ENCODE data around the gene ALG14.

DNA sequence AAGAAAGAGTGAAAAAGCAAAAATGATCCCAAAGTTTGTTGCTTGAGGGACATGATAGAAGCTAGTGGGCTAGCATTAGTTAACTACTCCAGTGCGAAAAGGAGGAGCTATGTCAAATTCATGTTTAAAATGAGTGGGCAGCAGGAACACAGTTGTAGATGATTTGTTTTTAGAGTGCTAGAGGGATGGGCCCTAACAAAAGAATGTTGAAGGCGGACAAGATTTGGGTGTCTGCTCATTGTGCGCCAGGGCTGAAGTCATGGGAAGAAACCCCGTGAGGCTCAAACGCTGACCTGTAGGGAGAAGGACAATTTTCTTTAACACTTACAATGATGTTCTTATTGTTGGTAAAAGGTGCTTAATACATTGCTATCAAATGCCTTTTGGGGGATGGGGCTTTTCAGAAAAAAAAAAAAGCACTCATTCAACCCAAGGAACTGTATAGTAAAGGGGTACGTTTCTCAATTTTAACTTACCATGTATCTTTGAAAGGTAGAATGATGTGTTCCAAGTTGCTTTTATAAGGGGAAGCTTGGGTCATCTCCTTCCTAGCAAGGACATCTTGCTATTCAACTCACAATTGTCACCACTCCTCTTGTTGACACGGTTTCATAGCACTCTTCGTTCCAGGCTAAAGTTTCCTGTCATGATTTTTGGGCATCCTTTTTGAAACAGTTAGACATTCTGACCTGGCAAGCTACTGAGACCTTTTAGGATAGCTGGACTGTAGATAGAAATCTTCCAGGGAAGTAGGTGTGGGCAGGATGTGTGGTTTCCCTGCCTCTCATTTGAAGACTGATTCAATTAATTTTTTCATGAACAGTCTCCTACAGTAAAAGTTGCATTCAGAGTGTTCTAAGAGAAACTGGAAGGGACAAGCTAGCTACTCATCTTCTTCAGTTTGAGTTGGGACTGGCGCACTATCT is 92.8 kb downstream of the ALG14 start:
- TF ChIP-seq, protein P1, sequence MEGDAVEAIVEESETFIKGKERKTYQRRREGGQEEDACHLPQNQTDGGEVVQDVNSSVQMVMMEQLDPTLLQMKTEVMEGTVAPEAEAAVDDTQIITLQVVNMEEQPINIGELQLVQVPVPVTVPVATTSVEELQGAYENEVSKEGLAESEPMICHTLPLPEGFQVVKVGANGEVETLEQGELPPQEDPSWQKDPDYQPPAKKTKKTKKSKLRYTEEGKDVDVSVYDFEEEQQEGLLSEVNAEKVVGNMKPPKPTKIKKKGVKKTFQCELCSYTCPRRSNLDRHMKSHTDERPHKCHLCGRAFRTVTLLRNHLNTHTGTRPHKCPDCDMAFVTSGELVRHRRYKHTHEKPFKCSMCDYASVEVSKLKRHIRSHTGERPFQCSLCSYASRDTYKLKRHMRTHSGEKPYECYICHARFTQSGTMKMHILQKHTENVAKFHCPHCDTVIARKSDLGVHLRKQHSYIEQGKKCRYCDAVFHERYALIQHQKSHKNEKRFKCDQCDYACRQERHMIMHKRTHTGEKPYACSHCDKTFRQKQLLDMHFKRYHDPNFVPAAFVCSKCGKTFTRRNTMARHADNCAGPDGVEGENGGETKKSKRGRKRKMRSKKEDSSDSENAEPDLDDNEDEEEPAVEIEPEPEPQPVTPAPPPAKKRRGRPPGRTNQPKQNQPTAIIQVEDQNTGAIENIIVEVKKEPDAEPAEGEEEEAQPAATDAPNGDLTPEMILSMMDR (tag by site-specific recombination; IDR thresholded peaks at IDR 0.05), result no peak
- TF ChIP-seq ZNF549 (tag by site-specific recombination; IDR thresholded peaks at IDR 0.05) (no peak), ZNF670 (tag by site-specific recombination; IDR thresholded peaks at IDR 0.05; ENCODE audit: low read depth) (no peak), YY1 (tag by site-specific recombination; IDR thresholded peaks at IDR 0.05) (no peak), HOXA7 (CRISPR knock-in tag; IDR thresholded peaks at IDR 0.05; ENCODE audit: borderline replicate concordance) (no peak), KLF16 (tag by site-specific recombination; IDR thresholded peaks at IDR 0.05) (no peak), ZNF114 (tag by site-specific recombination; IDR thresholded peaks at IDR 0.05) (no peak), ZNF239 (tag by site-specific recombination; IDR thresholded peaks at IDR 0.05) (no peak), ZNF843 (tag by site-specific recombination; IDR thresholded peaks at IDR 0.05) (no peak), ZNF140 (tag by site-specific recombination; IDR thresholded peaks at IDR 0.05) (no peak), ZNF274 (IDR thresholded peaks at IDR 0.05; ENCODE audit: low read length) (no peak), ZNF274 (tag by site-specific recombination; IDR thresholded peaks at IDR 0.05; ENCODE audit: borderline replicate concordance) (no peak), ZNF214 (tag by site-specific recombination; IDR thresholded peaks at IDR 0.05; ENCODE audit: borderline replicate concordance) (no peak), ZNF121 (tag by site-specific recombination; IDR thresholded peaks at IDR 0.05) (no peak)

All from HEK293 (cell line).